SKM-1 (cell line): ENCODE data around the gene PGP.

Source experiments
- DNase-seq: peaks from one replicate; lab custom pipeline; 2025; ENCODE audit not compliant: unreplicated experiment; lab: John Stamatoyannopoulos, UW

Gene PGP

GRCh38 chr16:2237493-2238149 lies 23.0 kb upstream of the PGP start:
- no peak for DNase-seq

- no peak for DNase-seq
These were observed 22.5 kb upstream of the PGP start for GRCh38 chr16:2237102-2237482.

GRCh38 chr16:2236337-2237101 lies 21.9 kb upstream of the PGP start, which contains the start of gene DNASE1L2:
DNASE1L2 (plus strand) TSS chr16:2236444; CDS start chr16:2236817, 373 bp downstream.
- no peak for DNase-seq

GRCh38 chr16:2235695-2236336 lies 21.2 kb upstream of the PGP start:
- no peak for DNase-seq

GRCh38 chr16:2235234-2235651 lies 20.6 kb upstream of the PGP start:
- no peak for DNase-seq

GRCh38 chr16:2234813-2235170 lies 20.2 kb upstream of the PGP start:
- DNase-seq = no peak

- DNase-seq = no peak
These were observed 19.5 kb upstream of the PGP start for GRCh38 chr16:2233872-2234812.

GRCh38 chr16:2233046-2233775 lies 18.6 kb upstream of the PGP start:
- DNase-seq = no peak

GRCh38 chr16:2232094-2232990 lies 17.7 kb upstream of the PGP start:
- no peak for DNase-seq

- no peak for DNase-seq
These were observed 16.6 kb upstream of the PGP start for GRCh38 chr16:2231016-2231931.

GRCh38 chr16:2230376-2230775 lies 15.7 kb upstream of the PGP start:
- no peak for DNase-seq

GRCh38 chr16:2229632-2230250 lies 15.1 kb upstream of the PGP start:
- DNase-seq = no peak

- DNase-seq = no peak
These were observed 14.5 kb upstream of the PGP start for GRCh38 chr16:2229091-2229490.

- DNase-seq = no peak
These were observed 13.7 kb upstream of the PGP start for GRCh38 chr16:2228161-2228824.

GRCh38 chr16:2226918-2227317 lies 12.3 kb upstream of the PGP start:
- DNase-seq = no peak

- DNase-seq = no peak
These were observed 11.7 kb upstream of the PGP start for GRCh38 chr16:2226245-2226793.

GRCh38 chr16:2223942-2224486 lies 9.4 kb upstream of the PGP start:
- DNase-seq = no peak
